ENCODE results near the gene WDFY4.

DNA sequence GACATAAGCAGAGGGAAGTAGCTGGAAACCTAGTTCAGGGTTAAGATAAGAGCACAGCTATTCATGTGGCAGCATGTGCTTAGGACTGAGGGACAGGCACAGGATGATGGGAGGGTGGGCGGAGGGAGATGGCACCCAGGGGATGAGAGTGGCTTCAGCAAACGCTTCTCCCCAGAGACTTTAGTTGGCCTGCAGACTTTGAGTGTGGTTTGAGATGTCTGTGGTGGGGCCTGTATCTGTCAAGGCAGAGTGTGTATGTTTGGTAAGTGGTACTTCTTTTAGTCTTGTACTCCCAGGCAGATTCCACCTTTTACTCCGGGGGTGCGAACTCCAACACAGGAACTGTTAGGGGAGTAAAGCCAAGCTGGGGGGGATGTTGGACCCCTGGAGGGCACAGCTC lies 88.9 kb downstream of the WDFY4 start:
- TF ChIP-seq, protein P1, sequence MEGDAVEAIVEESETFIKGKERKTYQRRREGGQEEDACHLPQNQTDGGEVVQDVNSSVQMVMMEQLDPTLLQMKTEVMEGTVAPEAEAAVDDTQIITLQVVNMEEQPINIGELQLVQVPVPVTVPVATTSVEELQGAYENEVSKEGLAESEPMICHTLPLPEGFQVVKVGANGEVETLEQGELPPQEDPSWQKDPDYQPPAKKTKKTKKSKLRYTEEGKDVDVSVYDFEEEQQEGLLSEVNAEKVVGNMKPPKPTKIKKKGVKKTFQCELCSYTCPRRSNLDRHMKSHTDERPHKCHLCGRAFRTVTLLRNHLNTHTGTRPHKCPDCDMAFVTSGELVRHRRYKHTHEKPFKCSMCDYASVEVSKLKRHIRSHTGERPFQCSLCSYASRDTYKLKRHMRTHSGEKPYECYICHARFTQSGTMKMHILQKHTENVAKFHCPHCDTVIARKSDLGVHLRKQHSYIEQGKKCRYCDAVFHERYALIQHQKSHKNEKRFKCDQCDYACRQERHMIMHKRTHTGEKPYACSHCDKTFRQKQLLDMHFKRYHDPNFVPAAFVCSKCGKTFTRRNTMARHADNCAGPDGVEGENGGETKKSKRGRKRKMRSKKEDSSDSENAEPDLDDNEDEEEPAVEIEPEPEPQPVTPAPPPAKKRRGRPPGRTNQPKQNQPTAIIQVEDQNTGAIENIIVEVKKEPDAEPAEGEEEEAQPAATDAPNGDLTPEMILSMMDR (IDR thresholded peaks at IDR 0.05): no peak
- TF ChIP-seq EP300 (IDR thresholded peaks at IDR 0.05) (no peak), POLR2A (IDR thresholded peaks at IDR 0.05) (no peak), POLR2AphosphoS5 (IDR thresholded peaks at IDR 0.05) (no peak)
